Naive thymus-derived CD8-positive, alpha-beta T cell (primary cell): ENCODE data around the gene HMG20A. TPM values are rescaled to one million over a fixed set of nuclear protein-coding genes. Genes with fewer than 3 reads are reported as not detected.

Experiments
- ATAC-seq, 2 donors: fragments of 150-1000 bp; cut with Tn5 transposase in 1 of 2; sonication (Bioruptor Pico), chemical (Tn5 transposase) in 1 of 2; 1 replicate in 1 of 2; 2 replicates in 1 of 2; pipeline ENCODE4 v1.10.0; 2021; ENCODE audit warnings: mild to moderate bottlenecking in 2 of 2, moderate library complexity in 2 of 2
- POLR2A ChIA-PET: fragments of 350-600 bp; sonication (Branson Sonifier 250); formaldehyde crosslinking; loops from one replicate; lab custom pipeline; 2021; ENCODE audit warnings: antibody characterized with exemption; lab: Charles Lee
- DNase-seq, 10 donors: peaks; one replicate each; pipeline versions ENCODE4 v3.0.0 to v3.0.0-alpha.2; 2020 to 2022
- H3K27ac Mint-ChIP-seq, 10 donors: one replicate each; pipeline ENCODE4 v1.8.0; 2020 to 2022; ENCODE audit warnings: mild to moderate bottlenecking in 10 of 10, mixed read lengths in 10 of 10, moderate library complexity in 4 of 10, inconsistent platforms in 1 of 10
- H3K27me3 Mint-ChIP-seq, 5 donors: one replicate each; pipeline ENCODE4 v1.8.0; 2021 to 2022; ENCODE audit warnings: mixed read lengths in 5 of 5
- H3K36me3 Mint-ChIP-seq, 3 donors: one replicate each; pipeline ENCODE4 v1.8.0; 2020 to 2022; ENCODE audit warnings: mixed read lengths in 3 of 3, mild to moderate bottlenecking in 2 of 3, inconsistent platforms in 1 of 3
- H3K4me1 Mint-ChIP-seq, 4 donors: one replicate each; pipeline ENCODE4 v1.8.0; 2021 to 2022; ENCODE audit warnings: mixed read lengths in 4 of 4
- H3K4me3 Mint-ChIP-seq, 10 donors: one replicate each; pipeline ENCODE4 v1.8.0; 2020 to 2022; ENCODE audit warnings: mild to moderate bottlenecking in 10 of 10, mixed read lengths in 10 of 10, moderate library complexity in 6 of 10, inconsistent platforms in 1 of 10
- H3K9me3 Mint-ChIP-seq, 9 donors: one replicate each; pipeline ENCODE4 v1.8.0; 2020 to 2022; ENCODE audit warnings: mixed read lengths in 9 of 9, mild to moderate bottlenecking in 3 of 9, inconsistent platforms in 1 of 9, moderate library complexity in 1 of 9
- polyA plus RNA-seq, 3 donors: library from polyadenylated mRNA; unstranded; fragments of 300-500 nt; fragmentation: Illumina TruSeq; gene quantifications; one replicate each; pipeline ENCODE4 v1.2.3, GENCODE V29; 2021
- total RNA-seq, 8 experiments: library from RNA in 2 of 8; stranded (reverse) in 2 of 8; gene quantifications; one replicate each; pipeline ENCODE4 v1.2.3 and lab custom pipeline; 2021 to 2026

HMG20A gene
- total and polyA plus RNA-seq, 5 experiments from 2014 or later: 28.7 to 72.4 (median 35.7) TPM

DNA sequence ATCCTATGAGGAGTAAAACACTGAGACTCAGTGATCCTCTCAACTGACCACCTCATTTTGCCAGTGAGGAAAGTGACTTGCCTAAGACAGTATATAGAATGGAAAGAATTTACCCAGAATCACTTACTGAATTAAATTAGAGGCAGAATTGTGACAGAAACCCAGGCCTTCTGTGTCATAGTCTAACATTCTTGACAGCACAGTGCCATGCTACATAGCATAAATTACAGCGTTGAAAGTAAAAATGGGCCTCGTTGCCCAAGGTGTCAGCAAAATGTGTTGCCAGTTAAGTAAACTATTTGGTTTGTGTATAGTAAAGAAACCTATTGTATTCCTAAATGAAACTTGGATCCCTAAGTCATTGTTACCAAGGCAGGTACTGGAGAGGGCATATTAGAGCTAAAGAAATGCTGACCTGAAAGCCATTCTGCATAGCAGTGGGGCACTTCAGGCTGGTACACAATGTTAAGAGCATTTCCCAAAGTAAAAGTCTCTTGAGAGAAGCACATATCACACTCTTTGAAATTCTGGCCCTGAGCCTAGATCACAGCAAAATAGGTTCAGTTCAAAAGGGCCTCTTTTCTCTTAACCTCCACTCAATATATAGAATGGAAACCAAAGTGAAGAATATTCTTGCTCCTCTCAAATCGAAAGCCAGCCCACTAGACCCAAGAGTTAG lies 53.8 kb downstream of the HMG20A start:
- no peak for ATAC-seq
- DNase-seq: no peak
- POLR2A ChIA-PET: no interaction called here
- H3K36me3 Mint-ChIP-seq: peaks cover 0 to 89% (median 34%) of the 10 kb centered on the region in 3 donors
- peaks cover 0 to 4% (median 1%) of the 10 kb centered on the region in 4 donors for H3K4me1 Mint-ChIP-seq
- no peaks in the 10 kb centered on the region for H3K27me3 Mint-ChIP-seq
- no peak overlapping the region for H3K4me3 Mint-ChIP-seq
- H3K9me3 Mint-ChIP-seq: no peaks in the 10 kb centered on the region
- peak overlapping the region in 1 of 10 donors; percentile 74 for H3K27ac Mint-ChIP-seq

GRCh38 chr15:77475001-77475400 lies 54.3 kb downstream of the HMG20A start:
- Mint-ChIP-seq H3K4me3 (no peak overlapping the region), H3K9me3 (no peaks in the 10 kb centered on the region), H3K27ac (peak overlapping the region in 1 of 10 donors; percentile 52), H3K4me1 (peaks cover 0 to 4% (median 1%) of the 10 kb centered on the region in 4 donors), H3K27me3 (no peaks in the 10 kb centered on the region), H3K36me3 (peaks cover 0 to 90% (median 34%) of the 10 kb centered on the region in 3 donors)
- DNase-seq: no peak
- no peak for ATAC-seq
- POLR2A ChIA-PET: no interaction called here

- ATAC-seq: no peak
- Mint-ChIP-seq H3K27ac (no peak overlapping the region), H3K4me1 (peaks cover 0 to 4% (median 1%) of the 10 kb centered on the region in 4 donors), H3K9me3 (no peaks in the 10 kb centered on the region), H3K36me3 (peaks cover 0 to 88% (median 30%) of the 10 kb centered on the region in 3 donors), H3K4me3 (no peak overlapping the region), H3K27me3 (no peaks in the 10 kb centered on the region)
- DNase-seq: no peak
- POLR2A ChIA-PET: no interaction called here
Measured at GRCh38 chr15:77475898-77476297, 55.2 kb downstream of the HMG20A start.

- Mint-ChIP-seq H3K27me3 (no peaks in the 10 kb centered on the region), H3K36me3 (peaks cover 0 to 87% (median 25%) of the 10 kb centered on the region in 3 donors), H3K27ac (peak overlapping the region in 1 of 10 donors; percentile 24), H3K9me3 (no peaks in the 10 kb centered on the region), H3K4me1 (peaks cover 0 to 2% (median 1%) of the 10 kb centered on the region in 4 donors), H3K4me3 (no peak overlapping the region)
- DNase-seq (no peak), ATAC-seq (no peak)
- POLR2A ChIA-PET: interaction anchor here (0.6 kb wide), 1 partner anchor 406 kb away, joined by 3 read pairs; no protein-coding TSS in a partner anchor
Measured at GRCh38 chr15:77476995-77477394, 56.3 kb downstream of the HMG20A start.

GRCh38 chr15:77478051-77478450 lies 57.4 kb downstream of the HMG20A start:
- Mint-ChIP-seq H3K36me3 (peaks cover 0 to 84% (median 24%) of the 10 kb centered on the region in 3 donors), H3K27me3 (no peaks in the 10 kb centered on the region), H3K27ac (peak overlapping the region in 2 of 10 donors; percentile 45 to 57), H3K4me3 (no peak overlapping the region), H3K4me1 (peaks cover 0 to 2% (median 1%) of the 10 kb centered on the region in 4 donors), H3K9me3 (no peaks in the 10 kb centered on the region)
- ATAC-seq (no peak), DNase-seq (no peak)
- POLR2A ChIA-PET: no interaction called here

DNA sequence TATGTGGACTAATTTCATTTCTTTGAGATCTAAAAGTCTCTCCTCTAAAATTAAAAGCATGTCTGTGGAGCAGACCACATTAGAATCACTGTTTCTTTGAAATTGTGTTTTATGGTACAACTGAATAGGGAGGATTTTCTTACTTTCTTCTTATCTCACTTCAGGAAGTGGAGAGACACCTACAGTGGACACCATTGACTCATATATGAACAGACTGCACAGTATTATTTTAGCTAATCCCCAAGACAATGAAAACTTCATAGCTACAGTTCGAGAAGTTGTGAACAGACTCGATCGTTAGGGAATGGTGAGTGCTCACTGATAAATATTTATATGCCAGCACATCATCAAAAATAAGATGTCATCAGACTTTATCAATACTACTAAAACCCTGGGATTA lies 58.3 kb downstream of the HMG20A start:
- Mint-ChIP-seq H3K4me1 (peaks cover 0 to 2% (median 1%) of the 10 kb centered on the region in 4 donors), H3K27ac (peak overlapping the region in 2 of 10 donors; percentile 3 to 21), H3K4me3 (no peak overlapping the region), H3K36me3 (peaks cover 0 to 88% (median 24%) of the 10 kb centered on the region in 3 donors), H3K27me3 (no peaks in the 10 kb centered on the region), H3K9me3 (no peaks in the 10 kb centered on the region)
- DNase-seq (no peak), ATAC-seq (no peak)
- POLR2A ChIA-PET: no interaction called here

DNA sequence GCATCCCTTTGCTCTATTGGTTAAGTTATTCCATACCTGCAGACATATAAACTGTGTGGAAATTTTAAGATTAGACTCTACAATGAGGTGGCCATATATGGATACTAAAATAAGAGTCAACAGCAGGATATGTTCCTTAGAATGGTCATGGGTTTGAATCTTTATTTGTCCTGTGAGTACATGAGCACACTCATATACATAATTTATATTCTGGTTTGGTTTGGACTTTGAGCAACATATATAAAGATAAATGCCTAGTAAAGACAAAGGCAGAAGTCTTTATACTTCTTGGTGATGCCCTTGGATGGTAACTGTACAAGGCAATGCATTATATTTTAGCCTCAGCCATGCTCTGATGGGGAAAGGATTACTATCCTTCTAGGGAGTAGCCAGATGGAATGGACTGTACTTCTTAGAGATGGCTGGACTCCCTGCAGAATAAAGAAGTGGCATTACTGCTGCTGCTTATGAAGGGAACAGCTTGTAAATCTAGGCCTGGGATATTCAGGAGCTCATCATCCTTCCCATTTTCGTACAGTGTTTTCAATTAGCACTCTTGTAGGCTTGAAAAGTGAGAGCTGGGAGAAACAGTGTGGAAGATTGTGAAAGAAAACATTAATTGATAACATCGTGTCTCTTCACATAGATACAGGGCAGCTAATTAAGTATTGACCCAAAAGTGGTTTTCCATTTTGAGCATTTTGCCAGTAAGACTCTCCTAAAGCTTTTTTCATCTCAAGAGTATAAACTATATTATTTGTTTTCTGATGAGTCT lies 60.4 kb downstream of the HMG20A start:
- Mint-ChIP-seq H3K9me3 (no peaks in the 10 kb centered on the region), H3K4me3 (no peak overlapping the region), H3K27ac (peak overlapping the region in 3 of 10 donors; percentile 15 to 34 (median 34)), H3K27me3 (no peaks in the 10 kb centered on the region), H3K4me1 (no peaks in the 10 kb centered on the region), H3K36me3 (peaks cover 0 to 88% (median 33%) of the 10 kb centered on the region in 3 donors)
- ATAC-seq (no peak), DNase-seq (no peak)
- POLR2A ChIA-PET: no interaction called here

- Mint-ChIP-seq H3K27ac (peak overlapping the region in 3 of 10 donors; percentile 15 to 71 (median 34)), H3K4me3 (no peak overlapping the region), H3K9me3 (no peaks in the 10 kb centered on the region), H3K27me3 (no peaks in the 10 kb centered on the region), H3K4me1 (peaks cover 0 to 2% (median 1%) of the 10 kb centered on the region in 4 donors), H3K36me3 (peaks cover 0 to 81% (median 33%) of the 10 kb centered on the region in 3 donors)
- no peak for DNase-seq
- POLR2A ChIA-PET: no interaction called here
- no peak for ATAC-seq
Measured at GRCh38 chr15:77481670-77482069, 61.0 kb downstream of the HMG20A start.

GRCh38 chr15:77482570-77482969 lies 61.9 kb downstream of the HMG20A start:
- Mint-ChIP-seq H3K4me3 (no peak overlapping the region), H3K27me3 (no peaks in the 10 kb centered on the region), H3K27ac (peak overlapping the region in 6 of 10 donors; percentile 1 to 63 (median 41)), H3K36me3 (peaks cover 0 to 75% (median 28%) of the 10 kb centered on the region in 3 donors), H3K9me3 (no peaks in the 10 kb centered on the region), H3K4me1 (peaks cover 4 to 11% (median 9%) of the 10 kb centered on the region in 4 donors)
- DNase-seq (no peak), ATAC-seq (no peak)
- POLR2A ChIA-PET: no interaction called here

- POLR2A ChIA-PET: no interaction called here
- ATAC-seq (no peak), DNase-seq (no peak)
- H3K4me3 Mint-ChIP-seq: no peak overlapping the region
- no peaks in the 10 kb centered on the region for H3K9me3 Mint-ChIP-seq
- peaks cover 0 to 66% (median 20%) of the 10 kb centered on the region in 3 donors for H3K36me3 Mint-ChIP-seq
- no peaks in the 10 kb centered on the region for H3K27me3 Mint-ChIP-seq
- peaks cover 8 to 18% (median 16%) of the 10 kb centered on the region in 4 donors for H3K4me1 Mint-ChIP-seq
- peak overlapping the region in 8 of 10 donors; percentile 6 to 79 (median 45) for H3K27ac Mint-ChIP-seq
Measured at GRCh38 chr15:77483425-77484140, 62.9 kb downstream of the HMG20A start.

- no peaks in the 10 kb centered on the region for H3K27me3 Mint-ChIP-seq
- no peak for DNase-seq
- no peaks in the 10 kb centered on the region for H3K9me3 Mint-ChIP-seq
- H3K27ac Mint-ChIP-seq: peak overlapping the region in 7 of 10 donors; percentile 1 to 69 (median 61)
- peaks cover 8 to 20% (median 16%) of the 10 kb centered on the region in 4 donors for H3K4me1 Mint-ChIP-seq
- no peak overlapping the region for H3K4me3 Mint-ChIP-seq
- no peak for ATAC-seq
- POLR2A ChIA-PET: no interaction called here
- H3K36me3 Mint-ChIP-seq: peaks cover 0 to 56% (median 13%) of the 10 kb centered on the region in 3 donors
Measured at GRCh38 chr15:77484994-77485393, 64.3 kb downstream of the HMG20A start.
